Measurements from ENCODE around the gene TMBIM4. TPM values are rescaled to one million over a fixed set of nuclear protein-coding genes. Genes with fewer than 3 reads are reported as not detected.
"Not testable (repeated sequence)": the region's sequence is repeated elsewhere in the genome, so short reads cannot be mapped to it uniquely, and the experiment has no call there.

Gene TMBIM4
- total and polyA plus RNA-seq, 5 experiments from 2014 or later = 88.2 to 335 (median 241) TPM

GRCh38 chr12:66194122-66194521, 24.3 kb upstream of the TMBIM4 start:
- ATAC-seq (no peak), DNase-seq (no peak)
- H3K27me3 Mint-ChIP-seq = peaks cover 28 to 55% (median 39%) of the 10 kb centered on the region in 5 donors
- peaks cover 0 to 2% (median 0%) of the 10 kb centered on the region in 3 donors for H3K36me3 Mint-ChIP-seq
- POLR2A ChIA-PET = no interaction called here
- H3K9me3 Mint-ChIP-seq = no peaks in the 10 kb centered on the region
- peaks cover 0 to 41% (median 0%) of the 10 kb centered on the region in 4 donors for H3K4me1 Mint-ChIP-seq
- no peak overlapping the region for H3K4me3 Mint-ChIP-seq
- no peak overlapping the region for H3K27ac Mint-ChIP-seq

- peaks cover 0 to 2% (median 2%) of the 10 kb centered on the region in 3 donors for H3K36me3 Mint-ChIP-seq
- POLR2A ChIA-PET = no interaction called here
- H3K27ac Mint-ChIP-seq = no peak overlapping the region
- H3K4me3 Mint-ChIP-seq = peak overlapping the region in 1 of 10 donors; percentile 30
- no peak for DNase-seq
- peaks cover 38 to 68% (median 55%) of the 10 kb centered on the region in 5 donors for H3K27me3 Mint-ChIP-seq
- peaks cover 0 to 2% (median 0%) of the 10 kb centered on the region in 9 donors for H3K9me3 Mint-ChIP-seq
- peaks cover 2 to 48% (median 6%) of the 10 kb centered on the region in 4 donors for H3K4me1 Mint-ChIP-seq
- ATAC-seq = no peak
These were observed 21.8 kb upstream of the TMBIM4 start for GRCh38 chr12:66191547-66192126.

- Mint-ChIP-seq H3K27ac (peak overlapping the region in 1 of 10 donors; percentile 49), H3K4me1 (peaks cover 2 to 44% (median 6%) of the 10 kb centered on the region in 4 donors), H3K27me3 (peaks cover 42 to 71% (median 59%) of the 10 kb centered on the region in 5 donors), H3K9me3 (peaks cover 0 to 6% (median 0%) of the 10 kb centered on the region in 9 donors), H3K36me3 (peaks cover 2 to 4% (median 2%) of the 10 kb centered on the region in 3 donors), H3K4me3 (peak overlapping the region in 4 of 10 donors; percentile 7 to 77 (median 44))
- DNase-seq (no peak), ATAC-seq (no peak)
- POLR2A ChIA-PET = no interaction called here
These were observed 20.9 kb upstream of the TMBIM4 start for GRCh38 chr12:66190519-66191370.

GRCh38 chr12:66189889-66190288, 20.1 kb upstream of the TMBIM4 start:
- H3K27ac Mint-ChIP-seq = peak overlapping the region in 1 of 10 donors; percentile 49
- peaks cover 2 to 37% (median 6%) of the 10 kb centered on the region in 4 donors for H3K4me1 Mint-ChIP-seq
- ATAC-seq (no peak), DNase-seq (no peak)
- peak overlapping the region in 7 of 10 donors; percentile 6 to 82 (median 73) for H3K4me3 Mint-ChIP-seq
- H3K27me3 Mint-ChIP-seq = peaks cover 43 to 72% (median 57%) of the 10 kb centered on the region in 5 donors
- POLR2A ChIA-PET = no interaction called here
- H3K9me3 Mint-ChIP-seq = peaks cover 0 to 7% (median under 1%) of the 10 kb centered on the region in 9 donors
- H3K36me3 Mint-ChIP-seq = peaks cover 2 to 4% (median 2%) of the 10 kb centered on the region in 3 donors

- peaks cover 2 to 8% (median 5%) of the 10 kb centered on the region in 3 donors for H3K36me3 Mint-ChIP-seq
- H3K27me3 Mint-ChIP-seq = peaks cover 46 to 73% (median 59%) of the 10 kb centered on the region in 5 donors
- peaks cover 2 to 35% (median 6%) of the 10 kb centered on the region in 4 donors for H3K4me1 Mint-ChIP-seq
- DNase-seq (no peak), ATAC-seq (peak in 1 of 2 donors; percentile 10)
- POLR2A ChIA-PET = no interaction called here
- no peak overlapping the region for H3K27ac Mint-ChIP-seq
- peak overlapping the region; percentile 6 to 85 (median 72) for H3K4me3 Mint-ChIP-seq
- peaks cover 0 to 12% (median 4%) of the 10 kb centered on the region in 9 donors for H3K9me3 Mint-ChIP-seq
These were observed 19.7 kb upstream of the TMBIM4 start for GRCh38 chr12:66189486-66189843.

- POLR2A ChIA-PET = interaction anchor here (0.9 to 1.1 kb wide), 2 partner anchors 19 to 20 kb away, joined by 4 read pairs; partner anchors contain the start of gene TMBIM4
These were observed 19.0 kb upstream of the TMBIM4 start, which contains the start of gene IRAK3 for GRCh38 chr12:66188584-66189485. Gene IRAK3 (plus strand): TSS chr12:66189214. CDS start chr12:66189300, 86 bp downstream.

GRCh38 chr12:66187821-66188220, 18.0 kb upstream of the TMBIM4 start:
- DNase-seq (no peak), ATAC-seq (no peak)
- peaks cover 5 to 27% (median 6%) of the 10 kb centered on the region in 4 donors for H3K4me1 Mint-ChIP-seq
- H3K4me3 Mint-ChIP-seq = peak overlapping the region in 7 of 10 donors; percentile 20 to 85 (median 80)
- peaks cover 2 to 11% (median 7%) of the 10 kb centered on the region in 3 donors for H3K36me3 Mint-ChIP-seq
- POLR2A ChIA-PET = no interaction called here
- H3K27ac Mint-ChIP-seq = peak overlapping the region in 1 of 10 donors; percentile 57
- peaks cover 0 to 14% (median 6%) of the 10 kb centered on the region in 9 donors for H3K9me3 Mint-ChIP-seq
- H3K27me3 Mint-ChIP-seq = peaks cover 50 to 78% (median 60%) of the 10 kb centered on the region in 5 donors

More at GRCh38 chr12:66188584-66189485, 19.0 kb upstream of the TMBIM4 start, which contains the start of gene IRAK3:
- H3K9me3 Mint-ChIP-seq = peaks cover 0 to 14% (median 6%) of the 10 kb centered on the region in 9 donors
- H3K4me3 Mint-ChIP-seq = peak within 1 kb of the TSS; percentile 67 to 85 (median 82)
- peaks cover 46 to 71% (median 61%) of the 10 kb centered on the region in 5 donors for H3K27me3 Mint-ChIP-seq
- peaks cover 2 to 11% (median 7%) of the 10 kb centered on the region in 3 donors for H3K36me3 Mint-ChIP-seq
- peak; percentile 78 to 87 for ATAC-seq
- H3K27ac Mint-ChIP-seq = peak within 1 kb of the TSS in 3 of 10 donors; percentile 28 to 57 (median 53)
- DNase-seq = peak in 9 of 10 donors; percentile 15 to 59 (median 23)
- H3K4me1 Mint-ChIP-seq = peaks cover 2 to 31% (median 6%) of the 10 kb centered on the region in 4 donors

GRCh38 chr12:66187036-66187435, 17.2 kb upstream of the TMBIM4 start:
- H3K27ac Mint-ChIP-seq = peak overlapping the region in 2 of 10 donors; percentile 5 to 57

GRCh38 chr12:66184822-66185221, 15.0 kb upstream of the TMBIM4 start:
- Mint-ChIP-seq H3K4me1 (peaks cover 5 to 17% (median 6%) of the 10 kb centered on the region in 4 donors), H3K27me3 (peaks cover 41 to 64% (median 50%) of the 10 kb centered on the region in 5 donors), H3K9me3 (peaks cover 0 to 14% (median 6%) of the 10 kb centered on the region in 9 donors), H3K36me3 (peaks cover 0 to 11% (median 7%) of the 10 kb centered on the region in 3 donors)
- H3K27ac Mint-ChIP-seq, DNase-seq, ATAC-seq, POLR2A ChIA-PET, H3K4me3 Mint-ChIP-seq: not testable (repeated sequence)

More at GRCh38 chr12:66187036-66187435, 17.2 kb upstream of the TMBIM4 start:
- POLR2A ChIA-PET = no interaction called here
- Mint-ChIP-seq H3K9me3 (peaks cover 0 to 14% (median 6%) of the 10 kb centered on the region in 9 donors), H3K4me1 (peaks cover 5 to 27% (median 6%) of the 10 kb centered on the region in 4 donors), H3K27me3 (peaks cover 54 to 83% (median 67%) of the 10 kb centered on the region in 5 donors), H3K36me3 (peaks cover 2 to 11% (median 7%) of the 10 kb centered on the region in 3 donors), H3K4me3 (peak overlapping the region in 7 of 10 donors; percentile 12 to 80 (median 55))
- DNase-seq = no peak
- no peak for ATAC-seq

GRCh38 chr12:66182956-66183355, 13.2 kb upstream of the TMBIM4 start:
- Mint-ChIP-seq H3K4me1 (peaks cover 0 to 7% (median 2%) of the 10 kb centered on the region in 4 donors), H3K9me3 (peaks cover 0 to 14% (median 6%) of the 10 kb centered on the region in 9 donors), H3K4me3 (no peak overlapping the region), H3K27me3 (peaks cover 37 to 59% (median 43%) of the 10 kb centered on the region in 5 donors), H3K27ac (no peak overlapping the region), H3K36me3 (peaks cover 0 to 19% (median 7%) of the 10 kb centered on the region in 3 donors)
- DNase-seq (no peak), ATAC-seq (no peak)
- POLR2A ChIA-PET = no interaction called here

- Mint-ChIP-seq H3K27me3 (peaks cover 0 to 17% (median 13%) of the 10 kb centered on the region in 5 donors), H3K4me1 (no peaks in the 10 kb centered on the region), H3K36me3 (peaks cover 0 to 8% (median 0%) of the 10 kb centered on the region in 3 donors), H3K4me3 (no peak overlapping the region), H3K9me3 (peaks cover 0 to 3% (median 0%) of the 10 kb centered on the region in 9 donors), H3K27ac (no peak overlapping the region)
- no peak for DNase-seq
- POLR2A ChIA-PET = no interaction called here
- no peak for ATAC-seq
These were observed 6.5 kb upstream of the TMBIM4 start for GRCh38 chr12:66176105-66176900.

All from naive thymus-derived CD8-positive, alpha-beta T cell (primary cell).